Right lobe of liver (tissue), 4 donors: Measurements from ENCODE around the gene THSD7A.

Experiments
- CTCF ChIP-seq, 4 donors: fragments of 200-600 bp in 3 of 4; fragments of 450-650 bp in 1 of 4; IDR thresholded peaks; one replicate each; pipeline versions ENCODE4 v1.5.1 to v1.8.0; 2016 to 2022; ENCODE audit warnings: antibody characterized with exemption in 4 of 4, mild to moderate bottlenecking in 2 of 4
- POLR2A ChIP-seq: fragments of 450-650 bp; IDR thresholded peaks from one replicate; pipeline ENCODE4 v1.6.1; 2017; ENCODE audit warnings: antibody characterized with exemption, mild to moderate bottlenecking
- donor health status: DM: no; HTN: no; CAD: no.
- donor health status: DM: no; HTN: no; CAD: no.
- donor health status: DM: no; HTN: yes; CAD: no.

DNA sequence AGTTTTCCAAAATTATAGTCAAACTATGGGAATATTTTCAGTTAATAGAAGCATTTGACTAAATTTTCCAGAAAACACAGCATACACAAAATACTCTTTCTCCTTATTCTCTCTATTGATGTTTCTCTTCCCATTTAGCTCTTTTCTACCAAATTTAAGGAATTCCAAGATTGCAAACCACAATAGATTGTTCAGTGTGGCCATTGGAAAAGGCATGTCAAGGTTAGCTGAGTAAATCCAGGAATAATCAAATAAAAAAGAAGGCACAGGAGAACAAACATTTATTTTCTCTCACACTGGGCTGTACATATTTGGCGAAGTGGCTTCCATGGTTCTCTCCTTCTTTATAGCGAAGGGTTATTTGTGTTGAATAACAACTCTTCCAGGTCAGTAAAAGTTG is 117.3 kb downstream of the THSD7A start:
- TF ChIP-seq POLR2A (no peak), CTCF (IDR thresholded peaks at IDR 0.05) (no peak)
